Activated T-cell treated with anti-CD3 and anti-CD28 coated beads, Interleukin-2, amount 50 U/mL, for 72 hours (primary cell): ENCODE measurements around the gene RDH16. TPM values are rescaled to one million over a fixed set of nuclear protein-coding genes. Genes with fewer than 3 reads are reported as not detected.
"Not testable (repeated sequence)": the region's sequence is repeated elsewhere in the genome, so short reads cannot be mapped to it uniquely, and the experiment has no call there.

Experiments used
- ATAC-seq, 2 donors: fragments of 150-1000 bp; cut with Tn5 transposase; replicated peaks in 1 of 2; 2 replicates each; pipeline ENCODE4 v1.10.0; 2021; ENCODE audit warnings: moderate library complexity in 2 of 2, mild to moderate bottlenecking in 1 of 2
- DNase-seq, 2 donors: peaks; one replicate each; pipeline ENCODE4 v3.0.0; 2021 to 2022; ENCODE audit warnings: mixed read lengths in 1 of 2
- H3K27ac Mint-ChIP-seq: one replicate; pipeline ENCODE4 v1.8.0; 2022; ENCODE audit warnings: mild to moderate bottlenecking, moderate library complexity, mixed read lengths
- H3K27me3 Mint-ChIP-seq: one replicate; pipeline ENCODE4 v1.8.0; 2022; ENCODE audit warnings: low read depth, mixed read lengths
- H3K36me3 Mint-ChIP-seq, 2 donors: one replicate each; pipeline ENCODE4 v1.8.0; 2022; ENCODE audit warnings: mixed read lengths in 2 of 2, mild to moderate bottlenecking in 1 of 2; ENCODE audit not compliant: insufficient read depth in 2 of 2
- H3K4me1 Mint-ChIP-seq: one replicate; pipeline ENCODE4 v1.8.0; 2022; ENCODE audit warnings: low read depth, mixed read lengths
- H3K4me3 Mint-ChIP-seq, 2 donors: one replicate each; pipeline ENCODE4 v1.8.0; 2022; ENCODE audit warnings: mild to moderate bottlenecking in 2 of 2, mixed read lengths in 2 of 2, moderate library complexity in 2 of 2
- H3K9me3 Mint-ChIP-seq, 2 donors: one replicate each; pipeline ENCODE4 v1.8.0; 2022; ENCODE audit warnings: mixed read lengths in 2 of 2
- total RNA-seq, 2 donors: library from RNA; stranded (reverse); gene quantifications; one replicate each; pipeline ENCODE4 v1.2.3, GENCODE V29; 2022

Gene RDH16
- total RNA-seq, 2 donors from 2014 or later = 1.5 to 2.1 TPM

GRCh38 chr12:56982578-56983236, 25.3 kb upstream of the RDH16 start:
- not testable (repeated sequence) for ATAC-seq, H3K9me3 Mint-ChIP-seq, H3K27me3 Mint-ChIP-seq, H3K36me3 Mint-ChIP-seq, H3K27ac Mint-ChIP-seq, DNase-seq, H3K4me3 Mint-ChIP-seq, H3K4me1 Mint-ChIP-seq

- ATAC-seq (no peak), DNase-seq (no peak)
- H3K4me1 Mint-ChIP-seq = peaks cover 6% of the 10 kb centered on the region
- H3K4me3 Mint-ChIP-seq = no peak overlapping the region
- no peaks in the 10 kb centered on the region for H3K27me3 Mint-ChIP-seq
- H3K9me3 Mint-ChIP-seq = peaks cover 0 to 1% of the 10 kb centered on the region in 2 donors
- H3K27ac Mint-ChIP-seq = no peak overlapping the region
- H3K36me3 Mint-ChIP-seq = no peaks in the 10 kb centered on the region
Measured at GRCh38 chr12:56980941-56981530, 23.6 kb upstream of the RDH16 start.

GRCh38 chr12:56980268-56980667, 22.9 kb upstream of the RDH16 start:
- Mint-ChIP-seq H3K4me3 (no peak overlapping the region), H3K36me3 (no peaks in the 10 kb centered on the region), H3K27ac (no peak overlapping the region), H3K4me1 (no peaks in the 10 kb centered on the region), H3K9me3 (peaks cover under 1 to 1% of the 10 kb centered on the region in 2 donors), H3K27me3 (no peaks in the 10 kb centered on the region)
- DNase-seq (no peak), ATAC-seq (no peak)

- no peak overlapping the region for H3K4me3 Mint-ChIP-seq
- no peaks in the 10 kb centered on the region for H3K27me3 Mint-ChIP-seq
- DNase-seq (no peak), ATAC-seq (no peak)
- peaks cover 1 to 2% of the 10 kb centered on the region in 2 donors for H3K9me3 Mint-ChIP-seq
- no peaks in the 10 kb centered on the region for H3K36me3 Mint-ChIP-seq
- H3K4me1 Mint-ChIP-seq = no peaks in the 10 kb centered on the region
- no peak overlapping the region for H3K27ac Mint-ChIP-seq
Measured at GRCh38 chr12:56979628-56980027, 22.2 kb upstream of the RDH16 start.

GRCh38 chr12:56978397-56979138, 21.2 kb upstream of the RDH16 start:
- no peak overlapping the region for H3K4me3 Mint-ChIP-seq
- H3K9me3 Mint-ChIP-seq = peaks cover 1 to 2% of the 10 kb centered on the region in 2 donors
- H3K27me3 Mint-ChIP-seq = no peaks in the 10 kb centered on the region
- DNase-seq = no peak
- ATAC-seq = no peak
- no peaks in the 10 kb centered on the region for H3K36me3 Mint-ChIP-seq
- no peaks in the 10 kb centered on the region for H3K4me1 Mint-ChIP-seq
- H3K27ac Mint-ChIP-seq = no peak overlapping the region

- not testable (repeated sequence) for H3K9me3 Mint-ChIP-seq, H3K27ac Mint-ChIP-seq, DNase-seq, H3K36me3 Mint-ChIP-seq, H3K4me3 Mint-ChIP-seq, H3K27me3 Mint-ChIP-seq, ATAC-seq, H3K4me1 Mint-ChIP-seq
Measured at GRCh38 chr12:56977361-56977760, 20.0 kb upstream of the RDH16 start.

GRCh38 chr12:56974224-56974623, 16.8 kb upstream of the RDH16 start:
- not testable (repeated sequence) for H3K4me1 Mint-ChIP-seq, H3K4me3 Mint-ChIP-seq, H3K27ac Mint-ChIP-seq, ATAC-seq, H3K27me3 Mint-ChIP-seq, H3K9me3 Mint-ChIP-seq, H3K36me3 Mint-ChIP-seq, DNase-seq

GRCh38 chr12:56968910-56969309, 11.5 kb upstream of the RDH16 start:
- ATAC-seq, H3K27me3 Mint-ChIP-seq: not testable (repeated sequence)

GRCh38 chr12:56965997-56966642, 8.7 kb upstream of the RDH16 start:
- H3K4me1 Mint-ChIP-seq, H3K27me3 Mint-ChIP-seq, H3K9me3 Mint-ChIP-seq, DNase-seq, H3K36me3 Mint-ChIP-seq, H3K27ac Mint-ChIP-seq, ATAC-seq, H3K4me3 Mint-ChIP-seq: not testable (repeated sequence)

More at GRCh38 chr12:56968910-56969309, 11.5 kb upstream of the RDH16 start:
- H3K9me3 Mint-ChIP-seq, H3K27ac Mint-ChIP-seq, H3K4me1 Mint-ChIP-seq, H3K4me3 Mint-ChIP-seq, DNase-seq, H3K36me3 Mint-ChIP-seq: not testable (repeated sequence)

- H3K4me1 Mint-ChIP-seq, ATAC-seq, H3K36me3 Mint-ChIP-seq: not testable (repeated sequence)
Measured at GRCh38 chr12:56965124-56965523, 7.7 kb upstream of the RDH16 start.

GRCh38 chr12:56963557-56963956, 6.1 kb upstream of the RDH16 start:
- ATAC-seq, H3K27me3 Mint-ChIP-seq, H3K36me3 Mint-ChIP-seq, H3K4me3 Mint-ChIP-seq, H3K4me1 Mint-ChIP-seq, H3K9me3 Mint-ChIP-seq, H3K27ac Mint-ChIP-seq, DNase-seq: not testable (repeated sequence)

More at GRCh38 chr12:56965124-56965523, 7.7 kb upstream of the RDH16 start:
- H3K27me3 Mint-ChIP-seq, H3K27ac Mint-ChIP-seq, H3K4me3 Mint-ChIP-seq, H3K9me3 Mint-ChIP-seq, DNase-seq: not testable (repeated sequence)

GRCh38 chr12:56962247-56962646, 4.8 kb upstream of the RDH16 start:
- H3K36me3 Mint-ChIP-seq, H3K27me3 Mint-ChIP-seq, H3K4me3 Mint-ChIP-seq, ATAC-seq, H3K27ac Mint-ChIP-seq, DNase-seq, H3K4me1 Mint-ChIP-seq, H3K9me3 Mint-ChIP-seq: not testable (repeated sequence)

GRCh38 chr12:56958422-56958821, 1.0 kb upstream of the RDH16 start:
- Mint-ChIP-seq H3K4me3 (no peak overlapping the region), H3K4me1 (no peaks in the 10 kb centered on the region), H3K36me3 (peaks cover 0 to 6% of the 10 kb centered on the region in 2 donors), H3K9me3 (peaks cover 0 to 3% of the 10 kb centered on the region in 2 donors), H3K27ac (no peak overlapping the region), H3K27me3 (peaks cover 5% of the 10 kb centered on the region)
- ATAC-seq = no peak
- no peak for DNase-seq
